HG02763 (cell line): Measurements from ENCODE around the gene ZNF488.

Experiments
- ATAC-seq: cut with Tn5 transposase; IDR thresholded peaks from one replicate; pipeline ENCODE4 v1.9.1; 2021; ENCODE audit warnings: mild to moderate bottlenecking, moderate library complexity; ENCODE audit not compliant: unreplicated experiment

Gene ZNF488

DNA sequence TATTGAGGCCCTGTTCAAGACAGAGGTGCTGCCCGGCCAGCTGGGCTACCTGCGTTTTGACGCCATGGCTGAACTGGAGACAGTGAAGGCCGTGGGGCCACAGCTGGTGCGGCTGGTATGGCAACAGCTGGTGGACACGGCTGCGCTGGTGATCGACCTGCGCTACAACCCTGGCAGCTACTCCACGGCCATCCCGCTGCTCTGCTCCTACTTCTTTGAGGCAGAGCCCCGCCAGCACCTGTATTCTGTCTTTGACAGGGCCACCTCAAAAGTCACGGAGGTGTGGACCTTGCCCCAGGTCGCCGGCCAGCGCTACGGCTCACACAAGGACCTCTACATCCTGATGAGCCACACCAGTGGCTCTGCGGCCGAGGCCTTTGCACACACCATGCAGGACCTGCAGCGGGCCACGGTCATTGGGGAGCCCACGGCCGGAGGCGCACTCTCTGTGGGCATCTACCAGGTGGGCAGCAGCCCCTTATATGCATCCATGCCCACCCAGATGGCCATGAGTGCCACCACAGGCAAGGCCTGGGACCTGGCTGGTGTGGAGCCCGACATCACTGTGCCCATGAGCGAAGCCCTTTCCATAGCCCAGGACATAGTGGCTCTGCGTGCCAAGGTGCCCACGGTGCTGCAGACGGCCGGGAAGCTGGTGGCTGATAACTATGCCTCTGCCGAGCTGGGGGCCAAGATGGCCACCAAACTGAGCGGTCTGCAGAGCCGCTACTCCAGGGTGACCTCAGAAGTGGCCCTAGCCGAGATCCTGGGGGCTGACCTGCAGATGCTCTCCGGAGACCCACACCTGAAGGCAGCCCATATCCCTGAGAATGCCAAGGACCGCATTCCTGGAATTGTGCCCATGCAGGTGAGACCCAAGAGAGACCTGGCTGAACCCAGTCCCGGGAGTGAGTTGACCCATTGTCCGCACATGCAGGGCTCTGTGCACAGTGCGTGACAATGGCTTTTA is 33.1 kb downstream of the ZNF488 start:
- no peak for ATAC-seq

DNA sequence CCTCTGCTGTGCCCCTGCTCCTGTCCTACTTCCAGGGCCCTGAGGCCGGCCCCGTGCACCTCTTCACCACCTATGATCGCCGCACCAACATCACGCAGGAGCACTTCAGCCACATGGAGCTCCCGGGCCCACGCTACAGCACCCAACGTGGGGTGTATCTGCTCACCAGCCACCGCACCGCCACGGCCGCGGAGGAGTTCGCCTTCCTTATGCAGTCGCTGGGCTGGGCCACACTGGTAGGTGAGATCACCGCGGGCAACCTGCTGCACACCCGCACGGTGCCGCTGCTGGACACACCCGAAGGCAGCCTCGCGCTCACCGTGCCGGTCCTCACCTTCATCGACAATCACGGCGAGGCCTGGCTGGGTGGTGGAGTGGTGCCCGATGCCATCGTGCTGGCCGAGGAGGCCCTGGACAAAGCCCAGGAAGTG is 34.1 kb downstream of the ZNF488 start:
- ATAC-seq = no peak

DNA sequence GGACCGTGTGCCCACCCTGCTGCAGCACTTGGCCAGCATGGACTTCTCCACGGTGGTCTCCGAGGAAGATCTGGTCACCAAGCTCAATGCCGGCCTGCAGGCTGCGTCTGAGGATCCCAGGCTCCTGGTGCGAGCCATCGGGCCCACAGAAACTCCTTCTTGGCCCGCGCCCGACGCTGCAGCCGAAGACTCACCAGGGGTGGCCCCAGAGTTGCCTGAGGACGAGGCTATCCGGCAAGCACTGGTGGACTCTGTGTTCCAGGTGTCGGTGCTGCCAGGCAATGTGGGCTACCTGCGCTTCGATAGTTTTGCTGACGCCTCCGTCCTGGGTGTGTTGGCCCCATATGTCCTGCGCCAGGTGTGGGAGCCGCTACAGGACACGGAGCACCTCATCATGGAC is 34.6 kb downstream of the ZNF488 start:
- ATAC-seq = no peak

DNA sequence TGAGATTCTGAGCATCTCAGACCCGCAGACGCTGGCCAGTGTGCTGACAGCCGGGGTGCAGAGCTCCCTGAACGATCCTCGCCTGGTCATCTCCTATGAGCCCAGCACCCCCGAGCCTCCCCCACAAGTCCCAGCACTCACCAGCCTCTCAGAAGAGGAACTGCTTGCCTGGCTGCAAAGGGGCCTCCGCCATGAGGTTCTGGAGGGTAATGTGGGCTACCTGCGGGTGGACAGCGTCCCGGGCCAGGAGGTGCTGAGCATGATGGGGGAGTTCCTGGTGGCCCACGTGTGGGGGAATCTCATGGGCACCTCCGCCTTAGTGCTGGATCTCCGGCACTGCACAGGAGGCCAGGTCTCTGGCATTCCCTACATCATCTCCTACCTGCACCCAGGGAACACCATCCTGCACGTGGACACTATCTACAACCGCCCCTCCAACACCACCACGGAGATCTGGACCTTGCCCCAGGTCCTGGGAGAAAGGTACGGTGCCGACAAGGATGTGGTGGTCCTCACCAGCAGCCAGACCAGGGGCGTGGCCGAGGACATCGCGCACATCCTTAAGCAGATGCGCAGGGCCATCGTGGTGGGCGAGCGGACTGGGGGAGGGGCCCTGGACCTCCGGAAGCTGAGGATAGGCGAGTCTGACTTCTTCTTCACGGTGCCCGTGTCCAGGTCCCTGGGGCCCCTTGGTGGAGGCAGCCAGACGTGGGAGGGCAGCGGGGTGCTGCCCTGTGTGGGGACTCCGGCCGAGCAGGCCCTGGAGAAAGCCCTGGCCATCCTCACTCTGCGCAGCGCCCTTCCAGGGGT is 35.2 kb downstream of the ZNF488 start:
- no peak for ATAC-seq

DNA sequence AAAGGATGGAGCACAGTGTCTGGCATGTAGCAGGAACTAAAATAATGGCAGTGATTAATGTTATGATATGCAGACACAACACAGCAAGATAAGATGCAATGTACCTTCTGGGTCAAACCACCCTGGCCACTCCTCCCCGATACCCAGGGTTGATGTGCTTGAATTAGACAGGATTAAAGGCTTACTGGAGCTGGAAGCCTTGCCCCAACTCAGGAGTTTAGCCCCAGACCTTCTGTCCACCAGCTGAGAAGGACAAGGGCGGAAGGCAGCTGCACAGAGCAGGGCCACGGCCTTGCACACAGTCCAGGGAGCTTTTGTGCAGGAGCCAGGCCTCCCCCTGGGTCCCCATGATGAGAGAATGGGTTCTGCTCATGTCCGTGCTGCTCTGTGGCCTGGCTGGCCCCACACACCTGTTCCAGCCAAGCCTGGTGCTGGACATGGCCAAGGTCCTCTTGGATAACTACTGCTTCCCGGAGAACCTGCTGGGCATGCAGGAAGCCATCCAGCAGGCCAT is 35.9 kb downstream of the ZNF488 start, which contains the start of gene RBP3:
TSS of gene RBP3 (plus strand) at position 226 of the 514 bp plus-strand sequence. CDS start at position 348, 122 bp downstream.
- ATAC-seq = no peak

DNA sequence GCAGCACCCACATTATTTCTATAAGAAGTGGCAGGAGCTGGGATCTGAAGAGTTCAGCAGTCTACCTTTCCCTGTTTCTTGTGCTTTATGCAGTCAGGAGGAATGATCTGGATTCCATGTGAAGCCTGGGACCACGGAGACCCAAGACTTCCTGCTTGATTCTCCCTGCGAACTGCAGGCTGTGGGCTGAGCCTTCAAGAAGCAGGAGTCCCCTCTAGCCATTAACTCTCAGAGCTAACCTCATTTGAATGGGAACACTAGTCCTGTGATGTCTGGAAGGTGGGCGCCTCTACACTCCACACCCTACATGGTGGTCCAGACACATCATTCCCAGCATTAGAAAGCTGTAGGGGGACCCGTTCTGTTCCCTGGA is 36.8 kb downstream of the ZNF488 start:
- ATAC-seq = no peak

DNA sequence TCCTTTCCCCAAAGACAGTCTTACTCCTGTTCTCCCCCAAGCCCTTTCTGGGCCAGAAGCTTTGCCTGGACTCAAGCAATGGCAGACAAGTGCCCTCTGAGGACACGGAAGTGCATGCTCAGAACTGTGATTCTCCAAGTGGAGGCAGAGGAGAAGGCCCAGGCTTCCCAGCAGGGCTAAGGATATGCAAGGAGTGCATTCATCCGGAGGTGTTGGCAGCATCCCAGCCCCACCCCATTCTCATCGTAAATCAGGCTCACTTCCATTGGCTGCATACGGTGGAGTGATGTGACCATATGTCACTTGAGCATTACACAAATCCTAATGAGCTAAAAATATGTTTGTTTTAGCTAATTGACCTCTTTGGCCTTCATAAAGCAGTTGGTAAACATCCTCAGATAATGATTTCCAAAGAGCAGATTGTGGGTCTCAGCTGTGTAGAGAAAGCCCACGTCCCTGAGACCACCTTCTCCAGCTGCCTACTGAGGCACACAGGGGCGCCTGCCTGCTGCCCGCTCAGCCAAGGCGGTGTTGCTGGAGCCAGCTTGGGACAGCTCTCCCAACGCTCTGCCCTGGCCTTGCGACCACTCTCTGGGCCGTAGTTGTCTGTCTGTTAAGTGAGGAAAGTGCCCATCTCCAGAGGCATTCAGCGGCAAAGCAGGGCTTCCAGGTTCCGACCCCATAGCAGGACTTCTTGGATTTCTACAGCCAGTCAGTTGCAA is 37.4 kb downstream of the ZNF488 start:
- ATAC-seq = no peak

DNA sequence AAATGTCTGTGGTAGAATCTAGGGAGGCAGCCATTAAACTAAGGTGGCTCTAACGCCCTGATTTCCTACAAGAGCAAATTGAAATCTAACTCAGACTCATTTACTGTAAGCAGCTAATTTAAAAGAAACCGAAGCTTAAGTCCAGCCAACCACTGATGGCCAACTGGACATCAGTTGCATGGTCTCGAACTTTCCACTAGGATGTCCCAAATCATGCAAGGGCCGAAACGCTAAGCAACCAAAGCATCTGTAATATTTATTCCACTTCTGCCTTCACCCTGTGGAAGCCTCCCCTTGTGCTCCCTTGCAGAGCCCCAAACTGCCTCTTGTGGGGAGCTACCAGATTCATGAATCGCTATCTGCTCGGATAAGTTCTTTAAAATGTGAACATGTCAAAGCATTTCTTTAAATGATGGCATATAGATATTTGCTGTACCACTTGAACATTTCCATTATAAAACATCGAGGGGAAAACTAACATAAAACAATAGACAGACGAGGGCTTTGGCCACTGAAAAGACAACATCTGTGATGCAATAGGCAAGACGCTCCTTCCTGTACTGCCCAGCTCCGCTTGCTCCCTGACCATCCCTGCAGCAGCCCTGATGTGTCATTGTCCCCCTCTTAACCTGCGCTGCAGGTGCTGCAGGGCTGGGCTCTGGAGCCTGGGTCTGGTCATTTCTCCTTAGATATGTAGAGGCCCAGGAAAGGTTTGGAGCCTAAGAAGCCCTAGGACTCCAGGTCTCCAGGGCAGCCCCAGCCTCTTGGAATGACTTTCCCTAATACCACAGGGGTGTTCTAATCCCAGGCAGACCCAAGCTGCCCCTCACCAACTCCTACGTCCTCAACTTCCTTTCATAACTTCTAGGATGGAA is 38.9 kb downstream of the ZNF488 start:
- ATAC-seq = no peak

DNA sequence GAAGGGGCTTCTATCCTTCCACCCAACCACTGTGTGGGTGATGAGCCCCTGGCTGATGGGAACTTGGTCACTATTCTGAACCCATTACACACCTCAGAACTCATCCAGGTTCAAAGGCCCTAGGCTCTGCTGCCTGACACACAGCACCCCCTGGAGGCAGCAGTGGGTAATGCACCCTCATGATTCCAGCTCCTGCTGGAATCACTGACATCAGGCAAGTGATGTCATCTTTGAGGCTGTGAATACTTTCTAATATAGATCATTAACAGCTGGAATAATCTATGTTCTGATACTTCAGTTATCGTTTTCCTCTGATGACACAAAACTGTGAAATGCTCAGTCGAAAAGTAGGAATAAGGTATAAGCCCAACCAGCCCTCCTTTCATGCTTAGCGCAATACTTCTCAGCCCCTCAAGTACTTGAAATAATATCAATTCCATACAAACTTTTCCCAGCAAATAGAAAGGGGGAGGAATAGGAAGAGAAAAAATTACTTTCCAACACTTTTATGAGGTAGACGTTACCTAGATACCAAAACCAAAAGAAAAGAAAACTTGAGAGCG is 43.4 kb downstream of the ZNF488 start:
- no peak for ATAC-seq

DNA sequence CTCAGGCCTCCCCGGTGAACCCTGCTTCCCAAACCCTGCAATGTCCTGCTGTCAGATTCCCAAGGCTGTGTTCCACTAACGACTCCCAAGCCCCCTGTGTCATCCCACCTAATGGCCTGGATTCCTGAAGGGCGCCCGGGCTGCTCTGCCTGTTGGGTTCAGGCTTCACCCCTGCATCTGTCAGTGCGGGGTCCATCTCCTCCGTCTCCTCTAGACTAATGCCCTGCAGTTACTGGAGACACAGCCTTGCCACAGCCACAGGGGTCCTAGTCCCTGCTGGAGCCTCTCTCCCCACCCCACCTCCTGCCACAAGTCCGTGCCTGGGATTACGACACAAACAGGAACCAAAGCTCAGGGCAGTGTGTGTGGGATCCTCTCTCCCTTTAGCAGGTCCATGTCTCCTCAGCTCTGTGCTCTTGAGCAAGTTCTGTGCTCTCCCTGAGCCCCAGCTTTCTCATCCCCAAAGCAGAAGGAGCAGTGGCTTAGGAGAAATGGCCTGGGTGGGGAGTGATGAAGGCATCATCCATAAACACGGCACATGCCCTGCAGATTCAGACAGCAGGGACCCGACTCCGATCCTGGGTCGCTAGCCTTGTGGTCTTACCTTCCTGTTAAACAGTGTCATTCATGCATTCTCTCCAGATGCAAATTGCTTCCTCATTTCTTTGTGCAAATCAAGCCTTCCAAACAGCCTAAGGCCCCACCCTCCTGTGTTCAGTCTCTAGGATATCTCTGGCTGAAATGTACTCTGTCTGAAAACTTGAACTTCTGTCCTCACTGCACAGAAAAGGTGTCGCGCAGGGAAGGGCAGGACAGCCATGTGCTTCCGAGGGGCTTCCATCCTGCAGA is 44.1 kb downstream of the ZNF488 start:
- ATAC-seq = no peak

DNA sequence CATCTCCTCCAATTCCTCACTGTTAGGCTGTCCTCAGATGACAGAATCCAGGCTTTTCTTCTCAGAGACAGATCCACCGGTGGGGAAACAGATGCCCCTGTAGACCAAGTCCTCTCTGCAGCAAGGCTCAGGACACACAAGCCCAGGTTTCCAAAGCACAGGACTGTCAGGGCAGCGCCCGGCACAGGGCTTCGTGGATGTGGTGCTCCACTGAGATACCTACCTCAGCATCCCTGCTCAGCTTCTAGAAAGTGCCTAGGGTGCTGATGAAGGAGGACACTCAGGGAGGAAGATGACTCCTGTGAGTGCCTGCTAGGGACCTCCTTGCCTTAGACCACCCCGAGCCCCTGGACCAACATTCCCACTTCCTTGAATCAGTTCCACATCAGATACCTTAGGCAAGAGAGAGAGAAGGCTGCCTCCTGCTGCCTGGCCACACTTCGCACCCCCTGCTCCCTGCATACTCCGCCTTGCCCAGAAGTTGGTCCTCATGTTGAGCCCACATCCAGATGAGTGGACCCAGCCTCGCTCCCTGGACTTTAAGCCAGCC is 44.8 kb downstream of the ZNF488 start:
- no peak for ATAC-seq

DNA sequence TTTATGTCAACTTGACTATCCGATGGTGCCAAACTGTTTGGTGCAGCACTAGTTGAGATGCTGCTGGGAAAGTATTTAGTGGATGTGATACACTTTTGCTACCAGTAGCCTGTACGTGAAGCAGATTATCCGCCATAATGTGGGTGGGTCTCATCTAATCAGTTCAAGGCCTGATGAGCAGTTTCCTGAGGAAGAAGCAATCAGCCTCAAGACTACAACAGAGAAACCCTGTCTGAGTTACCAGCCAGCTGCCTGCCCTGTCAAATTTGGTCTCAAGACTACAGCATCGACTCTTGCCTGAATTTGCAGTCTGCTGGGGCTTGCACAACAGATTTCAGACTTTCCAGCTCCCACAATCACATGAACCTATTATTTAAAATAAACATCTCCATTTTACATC is 46.8 kb downstream of the ZNF488 start:
- no peak for ATAC-seq

DNA sequence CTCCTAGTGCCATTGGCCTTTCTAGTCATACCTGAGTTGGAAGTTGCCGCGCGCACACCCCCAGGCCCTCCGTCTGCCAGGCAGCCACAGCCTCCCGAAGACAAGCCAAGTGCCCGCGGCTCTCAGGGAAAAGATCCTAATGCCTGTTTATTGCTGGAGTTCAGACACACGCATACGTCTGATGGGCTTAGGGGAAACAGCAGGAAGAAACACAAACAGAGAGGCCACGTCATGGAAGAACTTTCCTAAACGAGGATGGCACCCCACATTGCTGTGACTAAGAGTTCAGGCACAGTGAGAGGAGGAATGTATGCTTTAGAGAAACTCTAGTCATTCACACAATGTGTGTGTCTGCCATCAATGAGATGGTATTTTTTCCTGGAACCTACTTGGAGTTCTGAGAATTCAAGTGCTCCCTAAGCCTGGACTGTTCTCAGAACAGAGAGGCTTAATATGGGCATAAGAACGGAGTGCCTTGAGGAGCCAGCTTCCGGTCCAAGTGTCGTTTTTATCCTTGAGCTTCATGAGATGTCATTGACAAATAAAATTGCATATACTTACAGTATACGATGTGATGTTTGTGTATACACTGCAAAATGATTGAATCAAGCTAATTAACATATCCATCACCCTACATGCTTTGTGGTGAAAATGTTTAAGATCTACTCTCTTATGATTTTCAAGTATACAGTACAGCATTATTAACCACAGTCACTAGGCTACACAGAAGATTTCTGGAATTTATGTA is 47.5 kb downstream of the ZNF488 start:
- ATAC-seq = no peak

DNA sequence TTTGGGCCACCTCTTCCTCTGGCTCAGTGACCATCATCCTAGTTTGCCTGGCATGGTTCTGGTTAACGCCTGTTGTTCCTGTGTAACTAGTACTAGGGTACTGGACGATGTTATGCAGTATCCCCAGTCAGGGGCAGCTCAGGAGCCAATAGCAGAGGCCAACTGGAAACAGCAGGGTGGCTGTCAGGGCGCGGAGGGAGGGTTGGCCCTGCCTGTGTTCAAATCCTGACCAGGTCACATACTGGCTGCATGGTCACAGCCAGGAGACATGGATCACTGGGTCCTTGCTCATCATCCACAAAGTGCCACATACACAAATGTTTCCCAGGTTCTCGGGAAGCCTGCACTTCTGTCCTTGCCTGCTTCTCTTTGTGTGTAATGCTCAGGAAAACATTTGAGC is 48.2 kb downstream of the ZNF488 start:
- ATAC-seq = no peak

DNA sequence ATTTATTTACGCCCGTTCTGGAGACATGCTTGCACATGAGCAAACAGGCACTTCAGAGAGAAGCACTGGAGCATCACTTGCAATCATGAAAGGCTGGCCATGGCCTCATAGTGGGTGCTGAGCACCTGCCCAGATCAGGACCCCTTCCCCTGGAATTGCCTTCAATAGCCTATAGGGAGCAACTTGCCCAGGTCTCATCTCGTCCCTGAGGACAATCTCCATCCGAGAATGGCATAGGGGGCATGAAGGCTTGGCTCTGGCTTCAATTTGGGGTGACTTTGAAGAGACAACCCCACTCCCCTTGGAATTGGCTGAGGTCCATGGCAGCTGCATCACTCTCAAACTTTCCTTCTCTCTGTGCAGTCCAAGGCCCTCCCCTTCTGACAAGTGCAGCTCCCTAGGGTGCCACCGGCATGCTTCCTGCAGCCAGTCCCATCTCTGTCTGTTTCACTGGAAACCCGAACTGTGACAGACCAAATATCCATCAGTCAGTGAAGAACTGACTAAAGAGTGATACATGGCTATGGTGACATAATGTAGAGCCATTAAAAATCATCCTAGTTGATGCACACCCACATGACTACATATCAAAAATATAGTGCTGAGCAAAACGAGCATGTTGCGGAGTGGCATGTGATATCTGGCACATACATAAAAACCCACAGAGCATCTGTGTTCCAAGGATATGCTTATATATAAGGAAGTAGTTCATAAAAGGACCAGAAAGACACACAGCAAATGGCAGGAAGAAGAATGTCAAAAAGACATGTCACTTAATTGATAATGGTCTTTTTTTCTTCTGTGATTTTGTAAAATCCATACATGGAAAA is 49.4 kb downstream of the ZNF488 start:
- no peak for ATAC-seq

DNA sequence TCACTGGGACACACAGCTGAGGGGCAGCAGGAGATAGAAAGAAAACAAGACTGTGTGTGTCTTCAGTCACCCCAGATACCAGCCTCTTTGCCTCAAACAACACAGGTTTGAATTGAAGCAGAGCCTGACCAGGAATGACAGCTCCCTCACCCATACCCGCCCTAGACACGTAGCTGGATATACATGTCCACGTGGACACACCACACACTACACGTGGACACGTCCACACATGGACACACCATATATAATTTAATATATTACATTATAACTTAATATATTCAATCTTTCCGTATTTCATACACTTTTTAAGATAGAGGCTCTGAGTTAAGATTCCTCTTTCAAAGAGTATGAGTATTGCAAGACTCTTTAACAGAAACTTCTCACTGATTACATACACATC is 50.6 kb downstream of the ZNF488 start:
- ATAC-seq = no peak

DNA sequence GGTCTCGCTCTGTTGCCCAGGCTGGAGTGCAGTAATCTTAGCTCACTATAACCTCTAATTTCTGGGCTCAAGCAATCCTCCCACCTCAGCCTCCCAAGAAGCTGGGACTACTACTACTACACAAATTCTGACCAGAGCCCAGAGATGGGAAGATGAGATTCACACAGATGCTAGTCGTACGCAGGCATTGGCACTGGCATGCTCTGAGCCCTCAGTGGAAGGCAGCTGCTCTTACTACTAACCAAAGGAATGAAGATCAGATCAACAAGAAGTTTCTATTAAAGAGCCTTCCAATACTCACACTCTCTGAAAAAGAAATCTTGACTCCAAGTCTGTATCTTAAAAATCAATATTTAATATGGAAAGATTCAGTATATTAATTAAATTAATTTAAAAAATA is 51.1 kb downstream of the ZNF488 start:
- ATAC-seq = no peak
